Activated naive CD8-positive, alpha-beta T cell treated with anti-CD3 and anti-CD28 coated beads, Interleukin-2, amount 50 U/mL, for 16 hours (primary cell): ENCODE results near the gene CRISP1.
"Not testable (repeated sequence)": the region's sequence is repeated elsewhere in the genome, so short reads cannot be mapped to it uniquely, and the experiment has no call there.

Experiments used
- DNase-seq: peaks from one replicate; pipeline ENCODE4 v3.0.0-alpha.2; 2020; ENCODE audit warnings: low read depth, low spot score

CRISP1 gene

DNA sequence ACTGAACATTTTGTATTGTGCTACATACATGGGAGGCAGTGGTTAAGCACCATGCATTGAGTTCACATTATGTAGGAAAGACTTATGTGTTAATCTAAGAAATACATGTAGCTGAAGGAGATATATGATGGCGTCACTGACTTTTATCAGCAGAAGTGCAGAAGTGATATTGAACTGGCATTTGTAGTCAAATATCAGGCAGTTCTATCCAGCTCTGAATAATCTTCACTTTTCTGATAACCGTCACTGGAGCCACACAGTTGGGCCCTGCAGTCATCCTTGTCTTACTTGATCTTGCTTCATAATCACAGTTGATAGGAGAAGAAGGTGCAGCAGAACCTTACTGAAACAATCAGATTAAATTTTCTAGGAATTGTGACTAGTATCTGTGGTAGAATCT, 26.4 kb downstream of the CRISP1 start:
- no peak for DNase-seq

DNA sequence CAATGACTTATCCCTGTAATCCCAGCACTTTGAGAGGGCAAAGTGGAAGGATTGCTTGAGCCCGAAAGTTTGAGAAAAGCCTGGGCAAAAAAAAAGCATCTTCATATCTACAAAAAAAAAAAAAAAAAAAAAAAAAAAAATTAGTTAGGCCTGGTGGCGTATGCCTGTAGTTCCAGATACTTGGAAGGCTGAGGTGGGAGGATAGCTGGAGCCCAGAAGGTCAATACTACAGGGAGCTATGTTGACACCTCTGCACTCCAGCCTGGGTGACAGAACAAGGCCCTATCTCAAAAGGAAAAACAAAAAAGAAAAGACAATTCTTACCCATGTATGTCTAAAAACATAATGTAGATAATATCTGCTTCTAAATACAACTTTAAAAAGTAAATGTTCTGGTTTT, 27.2 kb downstream of the CRISP1 start:
- no peak for DNase-seq

DNA sequence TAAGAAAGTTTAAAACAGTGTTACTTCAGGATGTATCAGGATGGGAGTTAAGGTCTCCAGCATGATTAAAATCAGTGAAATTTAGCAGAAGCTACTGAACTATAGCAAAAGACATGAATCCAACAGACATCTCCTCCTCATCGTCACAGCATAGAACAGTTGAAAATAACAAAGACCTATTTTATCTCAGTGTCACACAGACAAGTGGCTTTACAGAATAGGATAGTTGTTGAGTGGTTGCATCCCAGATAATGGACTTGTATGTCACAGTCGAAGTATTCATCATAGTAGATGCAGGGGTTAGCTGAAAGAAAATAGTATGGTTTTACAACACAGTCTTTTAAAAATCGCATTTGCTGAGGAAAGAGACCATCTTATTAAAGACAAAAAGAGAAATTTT, 31.2 kb downstream of the CRISP1 start:
- no peak for DNase-seq

DNA sequence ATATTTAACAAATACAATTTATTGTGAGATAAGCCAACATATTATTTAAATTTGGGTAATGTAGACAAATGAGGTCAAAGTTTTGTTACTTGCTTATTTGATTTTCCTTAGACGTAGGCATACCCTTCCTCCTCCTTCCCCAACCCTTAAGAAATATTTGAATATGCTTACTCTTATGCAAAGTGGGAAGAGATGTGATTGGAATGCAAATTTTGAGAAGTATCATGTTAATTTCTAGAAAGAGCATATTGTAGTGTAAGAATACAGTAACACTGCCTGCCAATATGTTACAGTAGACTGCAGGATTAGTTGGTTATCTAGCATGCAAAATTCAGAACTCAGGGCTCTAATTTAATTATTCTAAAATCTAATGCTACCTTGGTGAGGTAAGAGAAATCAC, 32.9 kb downstream of the CRISP1 start:
- DNase-seq = no peak

DNA sequence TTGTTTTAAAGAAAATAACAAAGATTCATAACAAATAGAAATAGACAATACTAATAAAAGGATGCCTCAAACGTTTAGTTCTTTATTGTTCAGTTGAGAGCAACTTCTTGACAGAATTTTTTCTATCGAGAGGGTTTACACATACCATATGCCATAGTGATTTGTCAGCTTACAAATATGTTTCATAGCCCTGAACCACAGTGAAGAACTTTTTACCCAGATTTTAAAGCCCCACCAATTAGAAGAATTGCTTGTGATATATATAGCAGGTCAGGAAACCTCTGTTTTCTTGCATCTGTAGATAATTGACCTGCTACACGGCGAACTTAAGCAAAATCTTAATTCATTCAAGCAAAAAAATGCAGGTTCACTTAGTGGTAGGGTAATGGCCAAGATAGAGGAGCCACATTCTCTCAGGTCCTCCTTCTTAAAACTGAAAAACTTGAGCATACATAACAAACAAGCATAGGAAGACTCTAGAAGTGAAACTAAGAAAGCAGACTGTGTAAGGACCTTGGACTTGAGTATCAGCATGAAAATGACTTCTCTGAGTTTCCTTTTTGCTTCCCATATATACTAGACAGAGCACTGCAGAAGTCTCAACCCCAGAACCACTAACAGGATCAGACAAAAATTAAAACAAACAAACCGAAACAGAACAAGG, 39.5 kb downstream of the CRISP1 start:
- no peak for DNase-seq

DNA sequence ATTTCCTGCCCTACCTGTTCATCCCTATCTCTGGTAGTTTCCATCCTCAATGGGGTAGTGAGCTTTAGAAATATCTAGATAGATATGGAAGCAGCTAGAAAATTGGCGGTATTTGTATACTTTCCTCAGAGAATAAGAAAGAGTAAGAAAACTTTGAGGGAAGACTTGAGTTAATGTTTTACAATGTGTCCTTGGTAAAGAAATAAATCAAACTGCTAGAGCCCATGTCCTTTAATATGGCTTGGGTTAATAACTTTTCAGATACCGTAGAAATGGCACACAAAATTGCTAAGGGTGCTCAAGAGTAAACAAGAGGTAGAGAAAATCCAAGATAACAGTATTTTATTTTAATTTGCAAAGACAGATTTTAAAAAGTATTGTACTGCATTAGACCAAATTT, 51.2 kb downstream of the CRISP1 start:
- no peak for DNase-seq

DNA sequence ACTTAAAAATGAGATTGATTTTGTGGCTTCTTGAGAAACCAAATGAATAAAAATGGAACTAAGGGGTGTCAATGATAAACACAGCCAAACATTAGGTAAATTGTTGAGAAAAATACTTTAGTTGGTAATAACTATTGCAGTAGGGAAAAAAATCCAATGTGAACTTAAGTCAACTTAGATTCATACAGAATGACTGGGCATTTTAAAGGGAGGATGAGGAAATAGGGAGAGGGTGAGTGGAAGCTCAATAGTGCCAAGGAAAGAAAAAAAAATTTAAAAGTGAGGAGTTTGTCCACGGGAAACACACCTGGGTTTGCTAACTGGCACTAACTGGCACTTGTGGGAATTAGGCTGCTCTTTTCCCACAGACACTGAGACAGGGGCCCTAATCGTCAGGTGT, 53.1 kb downstream of the CRISP1 start:
- DNase-seq = no peak

DNA sequence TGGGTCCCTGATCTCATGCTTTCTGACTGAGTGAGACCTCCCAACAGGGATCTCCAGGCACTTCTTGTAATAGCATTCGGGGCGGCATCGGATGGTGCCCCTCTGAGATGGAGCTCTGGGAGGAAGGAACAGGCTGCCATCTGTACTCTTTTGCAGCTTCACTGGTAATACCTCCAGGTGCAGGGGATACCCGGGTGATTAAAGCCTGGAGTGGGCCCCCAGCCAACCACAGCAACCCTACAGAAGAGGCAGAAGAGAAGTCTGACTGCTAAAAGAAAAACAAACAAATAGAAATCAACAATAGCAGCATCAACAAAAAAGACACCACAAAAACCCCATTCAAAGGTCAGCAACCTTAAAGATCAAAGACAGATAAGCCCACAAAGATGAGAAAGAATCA, 60.2 kb downstream of the CRISP1 start:
- DNase-seq = no peak

DNA sequence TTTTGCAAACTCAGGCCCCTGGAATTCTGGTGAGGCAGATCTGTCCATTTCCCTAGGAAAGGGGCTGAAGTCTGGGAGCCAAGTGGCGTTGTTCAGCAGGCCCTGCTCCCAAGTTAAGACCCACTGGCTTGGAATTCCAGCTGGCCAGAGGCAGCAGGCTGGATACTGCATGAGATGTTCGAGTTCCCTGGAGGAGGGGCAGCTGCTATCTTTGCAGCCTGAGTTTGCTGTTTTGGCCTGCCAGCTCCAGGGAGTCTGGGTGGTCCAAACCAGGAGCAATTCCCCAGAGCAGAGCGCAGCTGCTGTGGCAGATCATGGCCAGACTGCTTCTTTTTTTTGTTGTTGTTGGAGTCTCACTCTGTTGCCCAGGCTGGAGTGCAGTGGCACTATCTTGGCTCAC, 61.1 kb downstream of the CRISP1 start:
- DNase-seq = no peak

DNA sequence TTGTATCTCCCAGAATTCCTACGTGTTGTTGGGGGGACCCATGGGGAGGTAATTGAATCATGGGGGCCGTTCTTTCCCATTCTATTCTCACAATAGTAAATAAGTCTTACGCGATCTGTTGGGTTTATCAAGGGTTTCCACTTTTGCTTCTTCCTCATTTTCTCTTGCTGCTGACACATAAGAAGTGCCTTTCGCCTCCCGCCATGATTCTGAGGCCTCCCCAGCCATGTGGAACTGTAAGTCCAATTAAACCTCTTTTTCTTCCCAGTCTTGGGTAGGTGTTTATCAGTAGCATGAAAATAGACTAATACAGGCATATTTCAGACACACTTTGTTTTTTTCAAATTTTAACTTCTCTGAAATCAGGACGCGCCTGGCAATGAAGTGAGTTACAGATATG, 64.8 kb downstream of the CRISP1 start:
- DNase-seq = no peak

DNA sequence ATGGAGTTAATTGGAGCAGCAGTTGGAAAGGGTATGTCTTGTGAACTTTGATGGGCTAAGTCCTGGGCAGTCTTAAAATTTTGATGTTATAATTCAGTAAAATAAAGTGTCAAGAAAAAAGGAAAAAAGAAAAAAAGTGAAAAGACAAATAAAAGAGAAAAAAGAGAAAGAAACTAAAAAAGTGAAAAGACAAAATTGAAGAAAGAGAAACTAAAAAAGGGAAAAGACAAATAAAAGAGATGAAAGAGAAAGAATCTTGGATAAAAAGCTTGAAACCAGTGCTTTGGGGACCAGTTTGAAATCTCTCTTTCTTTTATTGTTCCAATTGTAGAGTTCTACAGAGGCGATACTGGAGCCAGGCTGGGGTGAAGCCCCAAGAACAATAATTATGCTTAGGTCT, 67.2 kb downstream of the CRISP1 start:
- DNase-seq = no peak

DNA sequence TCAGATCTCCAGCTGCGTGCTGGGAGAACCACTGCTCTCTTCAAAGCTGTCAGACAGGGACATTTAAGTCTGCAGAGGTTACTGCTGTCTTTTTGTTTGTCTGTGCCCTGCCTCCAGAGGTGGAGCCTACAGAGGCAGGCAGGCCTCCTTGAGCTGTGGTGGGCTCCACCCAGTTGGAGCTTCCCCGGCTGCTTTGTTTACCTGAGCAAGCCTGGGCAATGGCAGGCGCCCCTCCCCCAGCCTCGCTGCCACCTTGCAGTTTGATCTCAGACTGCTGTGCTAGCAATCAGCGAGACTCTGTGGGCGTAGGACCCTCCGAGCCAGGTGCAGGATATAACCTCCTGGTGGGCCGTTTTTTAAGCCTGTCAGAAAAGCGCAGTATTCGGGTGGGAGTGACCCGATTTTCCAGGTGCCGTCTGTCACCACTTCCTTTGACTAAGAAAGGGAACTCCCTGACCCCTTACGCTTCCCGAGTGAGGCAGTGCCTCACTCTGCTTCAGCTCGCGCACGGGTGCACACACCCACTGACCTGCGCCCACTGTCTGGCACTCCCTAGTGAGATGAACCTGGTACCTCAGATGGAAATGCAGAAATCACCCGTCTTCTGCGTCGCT, 69.4 kb downstream of the CRISP1 start:
- DNase-seq = not testable (repeated sequence)

DNA sequence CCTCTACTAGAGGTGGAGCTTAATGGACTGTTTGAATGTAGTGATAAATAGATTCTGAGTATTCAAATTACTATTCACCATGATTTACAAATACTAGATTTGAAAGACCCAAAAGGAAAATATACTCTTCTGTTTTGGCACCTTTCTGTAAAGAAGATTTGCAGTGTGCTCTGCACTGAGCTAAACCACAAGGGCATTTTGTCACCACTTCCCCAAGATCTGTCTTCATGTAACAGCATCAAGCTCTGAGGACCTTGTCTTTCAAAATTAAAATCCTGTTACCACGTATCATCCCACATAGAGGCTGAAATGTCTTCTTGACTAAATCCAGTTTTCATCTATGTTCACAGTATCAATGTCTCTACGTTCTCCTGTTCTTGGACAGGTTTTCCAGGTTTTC, 76.0 kb downstream of the CRISP1 start:
- DNase-seq = no peak

DNA sequence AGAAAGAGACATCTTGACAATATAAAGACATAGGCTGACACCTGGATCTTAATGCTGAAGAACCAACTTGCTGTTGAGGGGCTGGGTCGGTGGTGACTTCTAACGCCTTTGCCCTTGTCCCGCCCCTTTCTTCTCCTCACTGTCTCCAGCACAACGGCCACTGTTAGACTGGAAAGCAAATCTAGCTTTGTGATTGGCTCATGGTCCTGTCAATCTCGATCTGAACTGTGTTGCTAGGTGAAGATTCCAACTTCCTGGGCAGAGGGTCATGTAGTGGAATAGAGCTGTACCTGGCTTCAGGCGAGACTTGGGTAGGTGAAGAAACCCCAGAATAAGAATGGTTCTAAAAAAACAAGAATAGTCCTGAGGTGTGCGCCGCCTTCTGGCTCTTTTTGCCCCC, 79.2 kb downstream of the CRISP1 start, which contains the start of gene PGK2:
PGK2 (minus strand) TSS at position 110 of the 400 bp plus-strand sequence; CDS start at position 12, 98 bp downstream.
- DNase-seq = no peak

DNA sequence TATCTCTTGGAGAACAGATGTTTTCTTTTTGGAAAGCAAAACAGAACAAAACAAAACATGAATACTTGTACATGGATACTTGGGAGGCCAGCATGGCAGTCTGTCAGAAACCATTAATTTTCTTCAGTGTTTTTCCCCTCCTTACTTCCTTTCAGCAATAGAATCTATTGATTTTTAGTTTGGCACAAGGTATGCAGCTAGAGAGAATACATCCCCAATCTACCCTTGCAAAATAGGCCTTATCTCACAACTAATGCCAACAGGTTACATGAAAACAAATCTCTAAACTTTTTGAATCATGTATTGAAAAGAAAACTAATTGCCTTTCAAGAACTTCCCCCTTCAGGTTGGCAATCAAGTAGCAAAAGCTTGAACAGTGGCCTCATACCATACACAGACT, 82.1 kb downstream of the CRISP1 start:
- DNase-seq = no peak
